NCI-H1436 treated with DMSO at 0.1 percent for 48 hours (cell line): Measurements from ENCODE around the gene PLSCR3.

Experiments
- DNase-seq: peaks from one replicate; lab custom pipeline; 2025; lab: John Stamatoyannopoulos, UW

Gene PLSCR3

DNA sequence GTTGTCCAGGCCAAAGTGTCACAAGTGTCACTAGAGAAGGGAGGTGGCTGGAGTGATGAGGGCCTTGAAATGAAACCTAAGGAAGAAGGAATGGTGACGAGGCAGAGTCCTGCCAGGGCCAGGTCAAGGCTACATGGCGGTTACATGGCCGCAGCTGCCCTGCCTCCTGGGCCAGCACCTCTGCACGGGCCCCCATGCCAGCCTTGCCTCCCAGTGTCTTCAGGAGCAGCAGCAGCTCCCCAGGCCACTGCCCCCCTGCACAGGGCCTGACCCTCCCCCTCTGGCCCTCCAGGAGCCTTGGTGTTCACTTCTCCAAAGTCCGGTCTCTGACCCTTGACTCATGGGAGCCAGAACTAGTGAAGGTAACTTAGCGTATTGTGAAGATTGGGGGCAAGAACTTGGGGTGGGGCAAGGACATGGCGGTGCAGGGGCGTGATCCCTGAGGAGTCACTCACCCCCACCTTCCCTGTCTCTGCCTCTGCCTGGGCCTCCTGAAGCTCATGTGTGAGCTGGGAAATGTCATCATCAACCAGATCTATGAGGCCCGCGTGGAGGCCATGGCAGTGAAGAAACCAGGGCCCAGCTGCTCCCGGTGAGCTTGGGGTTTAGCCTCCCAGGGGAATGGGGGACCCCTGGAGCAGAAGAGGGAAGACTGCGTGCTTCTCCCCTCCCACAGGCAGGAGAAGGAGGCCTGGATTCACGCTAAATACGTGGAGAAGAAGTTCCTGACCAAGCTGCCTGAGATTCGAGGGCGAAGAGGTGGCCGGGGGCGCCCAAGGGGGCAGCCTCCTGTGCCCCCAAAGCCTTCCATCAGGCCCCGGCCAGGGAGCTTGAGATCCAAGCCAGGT, 46.5 kb downstream of the PLSCR3 start:
- no peak for DNase-seq

DNA sequence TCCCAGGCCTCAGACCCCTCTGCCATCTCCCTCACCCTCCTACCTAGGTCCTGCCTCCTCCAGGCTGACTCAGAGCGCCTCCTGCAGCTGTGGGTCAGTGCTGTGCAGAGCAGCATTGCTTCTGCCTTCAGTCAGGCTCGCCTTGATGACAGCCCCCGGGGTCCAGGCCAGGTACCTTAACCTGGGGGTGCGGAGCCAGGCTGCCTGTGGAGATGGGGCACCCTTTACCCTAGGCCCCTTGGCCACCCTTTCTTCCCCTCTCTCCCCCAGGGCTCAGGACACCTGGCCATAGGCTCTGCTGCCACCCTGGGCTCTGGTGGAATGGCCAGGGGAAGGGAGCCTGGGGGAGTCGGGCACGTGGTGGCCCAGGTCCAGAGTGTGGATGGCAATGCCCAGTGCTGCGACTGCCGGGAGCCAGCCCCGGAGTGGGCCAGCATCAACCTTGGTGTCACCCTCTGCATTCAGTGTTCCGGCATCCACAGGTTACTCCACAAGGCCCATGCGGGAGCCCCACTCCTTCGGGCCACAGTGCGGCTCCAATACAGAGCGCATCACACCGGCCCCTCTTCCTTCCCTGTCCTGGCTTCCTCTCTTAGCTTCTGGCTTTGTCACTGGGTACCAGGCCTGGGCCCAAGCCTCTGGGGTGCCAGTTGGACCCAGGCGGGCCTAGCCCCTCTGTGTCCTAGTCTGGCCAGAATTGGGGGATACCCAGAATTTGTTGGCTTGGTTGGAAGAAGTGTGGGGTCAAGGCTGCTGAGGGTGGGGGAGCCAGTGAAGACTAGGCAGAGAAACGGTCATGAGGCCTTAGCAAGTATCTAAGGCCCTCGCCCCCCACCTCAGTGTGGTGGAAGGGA, 47.3 kb downstream of the PLSCR3 start:
- DNase-seq: no peak

DNA sequence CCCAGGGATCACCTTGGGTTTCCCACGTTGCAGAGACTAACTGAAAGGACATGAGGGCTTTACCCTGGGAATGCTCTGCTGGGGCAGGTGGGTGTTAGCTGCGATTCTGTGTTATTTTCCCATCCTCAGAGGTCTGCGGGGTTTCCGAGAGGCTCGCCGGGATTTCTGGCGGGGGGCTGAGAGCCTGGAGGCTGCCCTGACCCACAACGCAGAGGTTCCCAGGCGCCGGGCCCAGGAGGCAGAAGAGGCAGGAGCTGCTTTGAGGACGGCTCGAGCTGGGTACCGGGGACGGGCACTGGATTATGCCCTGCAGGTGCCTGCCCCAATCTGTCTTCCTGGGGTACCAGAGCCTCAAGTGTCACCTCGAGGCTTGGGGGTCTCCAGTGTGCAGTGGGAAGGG, 51.1 kb downstream of the PLSCR3 start:
- no peak for DNase-seq

DNA sequence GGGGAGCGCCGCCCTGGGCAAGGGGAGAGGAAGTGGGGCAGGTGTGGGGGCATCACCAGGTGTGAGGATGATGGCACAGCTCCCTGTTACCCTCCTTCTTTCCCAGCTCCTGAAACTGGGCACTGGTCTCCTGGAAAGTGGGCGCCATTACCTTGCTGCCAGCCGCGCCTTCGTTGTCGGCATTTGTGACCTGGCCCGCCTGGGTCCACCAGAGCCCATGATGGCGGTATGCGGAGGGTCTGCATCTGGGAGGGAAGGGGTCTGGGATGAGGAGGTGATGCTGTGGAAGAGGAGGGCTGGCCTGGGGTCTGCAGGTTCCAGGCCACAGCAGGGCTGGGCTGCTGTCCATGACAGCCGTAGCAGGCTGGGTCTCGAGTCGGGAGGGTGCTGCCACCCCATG, 52.5 kb downstream of the PLSCR3 start:
- DNase-seq: no peak

DNA sequence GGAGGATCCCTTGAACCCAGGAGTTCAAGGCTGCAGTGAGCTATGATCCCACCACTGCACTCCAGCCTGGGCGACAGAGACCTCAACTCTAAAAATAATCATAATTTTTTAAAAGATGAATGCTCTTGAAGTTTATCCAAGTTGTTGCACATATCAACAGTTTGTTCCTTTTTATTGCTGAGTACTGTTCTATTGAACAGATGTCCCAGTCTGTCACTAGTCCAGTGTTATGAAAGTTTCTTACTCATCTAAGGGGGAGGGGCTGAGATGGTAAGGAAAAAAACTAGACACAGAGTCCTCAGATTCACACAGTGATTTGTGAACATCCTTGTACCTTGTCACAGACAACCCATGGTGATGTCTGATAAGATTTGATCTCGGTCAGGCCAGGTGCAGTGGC, 54.1 kb downstream of the PLSCR3 start:
- no peak for DNase-seq
